Naive thymus-derived CD4-positive, alpha-beta T cell (primary cell): Measurements from ENCODE around the gene TGFBR3. TPM values are rescaled to one million over a fixed set of nuclear protein-coding genes. Genes with fewer than 3 reads are reported as not detected.

ENCODE experiments used
- ATAC-seq: fragments of 150-1000 bp; cut with Tn5 transposase; 2 replicates; pipeline ENCODE4 v1.10.0; 2021; ENCODE audit warnings: mild to moderate bottlenecking, moderate library complexity
- CTCF ChIA-PET: fragments of 350-600 bp; sonication (Branson Sonifier 250); formaldehyde crosslinking; loops from one replicate; lab custom pipeline; 2021; ENCODE audit warnings: antibody characterized with exemption; lab: Charles Lee
- POLR2A ChIA-PET: fragments of 350-600 bp; sonication (Branson Sonifier 250); formaldehyde crosslinking; loops from one replicate; lab custom pipeline; 2021; ENCODE audit warnings: antibody characterized with exemption, inconsistent platforms; lab: Charles Lee
- DNase-seq, 9 donors: peaks; one replicate each; pipeline versions ENCODE4 v3.0.0 to v3.0.0-alpha.2; 2020 to 2022; ENCODE audit warnings: mixed read lengths in 1 of 9
- H3K27ac ChIP-seq: one replicate; pipeline ENCODE4 v1.7.0; 2013; ENCODE audit warnings: mild to moderate bottlenecking, low read depth, low read length, moderate library complexity
- H3K27me3 ChIP-seq, 2 donors: one replicate each; pipeline ENCODE4 v1.7.0; 2013; ENCODE audit warnings: low read length in 2 of 2, mild to moderate bottlenecking in 2 of 2, moderate library complexity in 2 of 2; ENCODE audit not compliant: control insufficient read depth in 2 of 2, insufficient read depth in 2 of 2
- H3K36me3 ChIP-seq, 3 experiments: 1 replicate in 2 of 3; 2 replicates in 1 of 3; pipeline ENCODE4 v1.7.0; 2013; ENCODE audit warnings: low read length in 3 of 3, mild to moderate bottlenecking in 3 of 3, moderate library complexity in 1 of 3; ENCODE audit not compliant: insufficient read depth in 3 of 3, control insufficient read depth in 2 of 3
- H3K4me1 ChIP-seq, 2 donors: one replicate each; pipeline ENCODE4 v1.7.0; 2013; ENCODE audit warnings: low read length in 2 of 2, mild to moderate bottlenecking in 2 of 2, moderate library complexity in 1 of 2; ENCODE audit not compliant: control insufficient read depth in 2 of 2, insufficient read depth in 2 of 2
- H3K4me3 ChIP-seq: 2 replicates; pipeline ENCODE4 v1.7.0; 2013; ENCODE audit warnings: mild to moderate bottlenecking, low read length
- H3K9me3 ChIP-seq, 3 experiments: 1 replicate in 2 of 3; 2 replicates in 1 of 3; pipeline ENCODE4 v1.7.0; 2013; ENCODE audit warnings: low read length in 3 of 3; ENCODE audit not compliant: control insufficient read depth in 2 of 3
- H3K27ac Mint-ChIP-seq, 9 donors: one replicate each; pipeline ENCODE4 v1.8.0; 2020 to 2022; ENCODE audit warnings: mixed read lengths in 9 of 9, mild to moderate bottlenecking in 8 of 9, moderate library complexity in 5 of 9, inconsistent platforms in 2 of 9
- H3K27me3 Mint-ChIP-seq, 5 donors: one replicate each; pipeline ENCODE4 v1.8.0; 2021 to 2022; ENCODE audit warnings: mixed read lengths in 5 of 5, mild to moderate bottlenecking in 1 of 5
- H3K36me3 Mint-ChIP-seq, 5 donors: one replicate each; pipeline ENCODE4 v1.8.0; 2020 to 2022; ENCODE audit warnings: mixed read lengths in 5 of 5, mild to moderate bottlenecking in 3 of 5, inconsistent platforms in 1 of 5
- H3K4me1 Mint-ChIP-seq, 7 donors: one replicate each; pipeline ENCODE4 v1.8.0; 2020 to 2022; ENCODE audit warnings: mixed read lengths in 7 of 7, mild to moderate bottlenecking in 3 of 7, inconsistent platforms in 1 of 7
- H3K4me3 Mint-ChIP-seq, 10 donors: one replicate each; pipeline ENCODE4 v1.8.0; 2020 to 2022; ENCODE audit warnings: mild to moderate bottlenecking in 10 of 10, mixed read lengths in 10 of 10, moderate library complexity in 6 of 10, inconsistent platforms in 2 of 10
- H3K9me3 Mint-ChIP-seq, 11 donors: one replicate each; pipeline ENCODE4 v1.8.0; 2020 to 2022; ENCODE audit warnings: mixed read lengths in 11 of 11, mild to moderate bottlenecking in 4 of 11, inconsistent platforms in 1 of 11, moderate library complexity in 1 of 11
- intact Hi-C, 2 donors: fragments of 100-400 bp; cut with micrococcal nuclease; formaldehyde crosslinking; loops; one replicate each; pipeline ENCODE4 v1.15.1; 2023
- polyA plus RNA-seq, 2 donors: library from polyadenylated mRNA; unstranded; fragments of 300-500 nt; fragmentation: Illumina TruSeq; gene quantifications; one replicate each; pipeline ENCODE4 v1.2.3, GENCODE V29; 2021
- total RNA-seq, 6 experiments: library from RNA in 5 of 6; stranded (reverse) in 5 of 6; gene quantifications; 1 replicate in 5 of 6; 2 replicates in 1 of 6; pipeline ENCODE4 v1.2.3 and lab custom pipeline; 2021 to 2026

Gene TGFBR3
- total and polyA plus RNA-seq, 7 experiments from 2014 or later, result 9.4 to 36.3 (median 11.4) TPM

DNA sequence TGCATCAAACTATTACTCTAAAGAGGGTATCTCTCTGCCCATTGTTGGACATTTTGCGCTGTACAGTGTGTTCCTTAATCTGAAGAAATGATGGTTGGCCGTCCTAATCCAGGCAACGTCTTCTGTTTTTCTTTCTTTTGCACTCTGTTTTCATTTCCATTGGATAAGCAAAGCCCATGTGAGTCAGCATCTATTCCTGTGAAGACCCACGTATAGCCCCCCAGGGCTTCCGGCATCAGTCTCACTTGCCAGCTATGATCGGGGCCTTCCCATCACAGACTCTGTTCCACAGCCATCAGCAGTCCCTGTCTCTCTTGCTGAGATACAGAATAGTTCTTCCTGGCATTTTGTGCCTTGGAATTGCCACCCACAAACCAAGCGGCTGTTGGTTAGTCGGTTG lies 34.0 kb upstream of the TGFBR3 start:
- Histone ChIP-seq H3K27ac (no peak overlapping the region), H3K9me3 (no peaks in the 10 kb centered on the region), H3K4me1 (no peaks in the 10 kb centered on the region), H3K27me3 (no peaks in the 10 kb centered on the region), H3K36me3 (no peaks in the 10 kb centered on the region), H3K4me3 (no peak overlapping the region)
- Mint-ChIP-seq H3K9me3 (peaks cover 0 to 2% (median 0%) of the 10 kb centered on the region in 11 donors), H3K36me3 (peaks cover 0 to 2% (median 0%) of the 10 kb centered on the region in 5 donors), H3K4me1 (peaks cover 0 to 7% (median 0%) of the 10 kb centered on the region in 7 donors), H3K4me3 (no peak overlapping the region), H3K27me3 (peaks cover 0 to 5% (median 0%) of the 10 kb centered on the region in 5 donors), H3K27ac (no peak overlapping the region)
- intact Hi-C loops, result no loop called here
- POLR2A ChIA-PET, result no interaction called here
- CTCF ChIA-PET, result no interaction called here
- DNase-seq (no peak), ATAC-seq (no peak)

DNA sequence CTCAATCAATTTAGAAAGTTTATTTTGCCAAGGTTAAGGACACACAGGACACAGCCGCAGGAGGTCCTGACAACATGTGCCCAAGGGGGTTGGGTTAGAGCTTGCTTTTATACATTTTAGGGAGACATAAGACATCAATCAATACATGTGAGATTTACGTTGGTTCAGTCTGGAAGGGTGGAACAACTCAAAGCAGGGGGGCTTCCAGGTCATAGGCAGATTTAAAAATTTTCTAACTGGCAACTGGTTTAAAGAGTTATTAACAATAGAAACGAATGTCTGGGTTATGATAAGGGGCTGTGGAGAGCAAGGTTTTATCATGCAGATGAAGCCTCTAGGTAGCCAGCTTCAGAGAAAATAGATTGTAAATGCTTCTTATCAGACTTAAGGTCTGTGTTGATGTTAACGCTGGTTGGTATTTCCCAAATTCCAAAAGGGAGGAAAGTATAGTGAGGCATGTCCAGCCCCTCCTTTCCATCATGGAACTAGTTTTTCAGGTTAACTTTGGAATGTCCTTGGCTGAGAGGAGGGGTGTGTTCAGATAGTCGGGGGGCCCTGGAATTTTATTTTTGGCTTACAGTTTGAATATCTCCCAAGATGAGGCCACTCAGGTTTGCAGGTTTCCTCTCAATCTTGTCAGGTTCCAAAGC lies 31.0 kb upstream of the TGFBR3 start:
- intact Hi-C loops, result no loop called here
- Histone ChIP-seq H3K4me3 (no peak overlapping the region), H3K4me1 (no peaks in the 10 kb centered on the region), H3K36me3 (no peaks in the 10 kb centered on the region), H3K27ac (no peak overlapping the region), H3K27me3 (no peaks in the 10 kb centered on the region), H3K9me3 (no peaks in the 10 kb centered on the region)
- DNase-seq (no peak), ATAC-seq (no peak)
- Mint-ChIP-seq H3K9me3 (no peaks in the 10 kb centered on the region), H3K27me3 (peaks cover 0 to 11% (median 0%) of the 10 kb centered on the region in 5 donors), H3K4me1 (peaks cover 0 to 1% (median 0%) of the 10 kb centered on the region in 7 donors), H3K27ac (no peak overlapping the region), H3K36me3 (no peaks in the 10 kb centered on the region), H3K4me3 (no peak overlapping the region)
- CTCF ChIA-PET, result no interaction called here
- POLR2A ChIA-PET, result no interaction called here

DNA sequence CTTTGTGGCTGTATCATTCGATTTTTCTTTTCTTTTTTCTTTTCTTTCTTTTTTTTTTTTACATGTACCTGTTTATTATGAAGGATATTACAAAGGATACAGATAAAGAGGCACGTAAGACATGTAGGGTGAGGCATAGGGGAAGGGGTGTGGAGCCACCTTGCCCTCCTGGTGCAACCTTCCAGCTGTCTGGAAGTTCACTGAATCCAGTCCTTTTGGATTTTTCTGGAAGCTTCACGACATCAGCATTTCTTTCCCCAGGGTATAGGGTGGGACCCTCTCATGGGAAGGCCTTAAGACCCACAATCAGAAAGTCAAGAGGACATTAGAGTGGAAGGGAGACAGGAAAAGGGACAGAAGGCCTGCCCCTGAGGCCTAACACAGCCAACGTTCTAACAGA lies 30.1 kb upstream of the TGFBR3 start:
- Mint-ChIP-seq H3K4me1 (peaks cover 0 to 1% (median 0%) of the 10 kb centered on the region in 7 donors), H3K27ac (no peak overlapping the region), H3K4me3 (no peak overlapping the region), H3K9me3 (no peaks in the 10 kb centered on the region), H3K36me3 (no peaks in the 10 kb centered on the region), H3K27me3 (peaks cover 0 to 11% (median 0%) of the 10 kb centered on the region in 5 donors)
- ChIA-PET POLR2A (no interaction called here), CTCF (no interaction called here)
- H3K4me3 ChIP-seq, result no peak overlapping the region
- intact Hi-C loops, result no loop called here
- H3K9me3 ChIP-seq, result no peaks in the 10 kb centered on the region
- DNase-seq (no peak), ATAC-seq (no peak)
- H3K27me3 ChIP-seq, result no peaks in the 10 kb centered on the region
- no peak overlapping the region for H3K27ac ChIP-seq
- H3K36me3 ChIP-seq, result no peaks in the 10 kb centered on the region
- H3K4me1 ChIP-seq, result no peaks in the 10 kb centered on the region

DNA sequence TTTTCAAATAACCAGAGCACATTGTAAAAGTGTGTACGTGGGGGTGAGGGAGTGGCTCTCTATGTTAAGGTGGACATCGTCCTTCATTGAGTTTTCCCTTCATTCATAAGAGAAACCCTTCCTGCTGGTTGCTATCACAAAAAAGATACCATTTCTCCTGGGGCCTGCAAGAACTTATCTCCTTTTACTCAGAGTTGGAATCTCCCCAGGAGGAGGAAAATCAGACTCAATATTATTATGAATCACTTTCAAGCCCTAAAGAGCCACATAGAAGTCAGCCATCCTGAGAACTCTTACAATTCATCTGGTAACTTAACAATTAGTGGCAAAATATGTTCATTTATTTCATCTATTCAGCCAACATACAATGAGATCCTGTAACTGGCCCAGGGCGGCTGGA lies 27.1 kb upstream of the TGFBR3 start:
- no peak overlapping the region for H3K4me3 Mint-ChIP-seq
- H3K4me1 ChIP-seq, result no peaks in the 10 kb centered on the region
- H3K36me3 Mint-ChIP-seq, result no peaks in the 10 kb centered on the region
- DNase-seq, result no peak
- no peaks in the 10 kb centered on the region for H3K9me3 ChIP-seq
- peaks cover 0 to 1% (median 0%) of the 10 kb centered on the region in 7 donors for H3K4me1 Mint-ChIP-seq
- peaks cover 0 to 1% (median 0%) of the 10 kb centered on the region in 11 donors for H3K9me3 Mint-ChIP-seq
- H3K27ac Mint-ChIP-seq, result no peak overlapping the region
- peaks cover 0 to 16% (median 0%) of the 10 kb centered on the region in 5 donors for H3K27me3 Mint-ChIP-seq
- ATAC-seq, result no peak
- CTCF ChIA-PET, result no interaction called here
- H3K4me3 ChIP-seq, result no peak overlapping the region
- no peaks in the 10 kb centered on the region for H3K27me3 ChIP-seq
- intact Hi-C loops, result no loop called here
- H3K27ac ChIP-seq, result no peak overlapping the region
- POLR2A ChIA-PET, result no interaction called here
- no peaks in the 10 kb centered on the region for H3K36me3 ChIP-seq

DNA sequence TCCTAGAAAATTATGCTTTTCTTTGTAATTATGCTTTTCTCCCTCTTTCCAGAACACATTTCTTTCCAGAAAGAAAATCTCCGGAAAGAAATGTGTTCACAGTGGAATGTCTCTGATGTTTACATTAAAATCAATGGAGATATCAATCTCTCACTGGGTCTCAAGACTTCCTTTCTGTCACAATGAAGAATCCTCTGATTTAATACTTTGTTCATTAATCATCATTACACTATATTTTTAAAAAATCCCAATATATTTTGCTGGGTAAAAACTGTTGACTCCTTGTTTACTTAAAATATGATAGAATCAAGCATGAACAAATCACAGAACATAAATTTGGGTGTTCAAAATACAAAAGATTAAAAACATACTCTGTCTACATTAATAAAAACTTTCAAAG lies 26.3 kb upstream of the TGFBR3 start:
- H3K4me3 Mint-ChIP-seq, result no peak overlapping the region
- peaks cover 0 to 16% (median 0%) of the 10 kb centered on the region in 5 donors for H3K27me3 Mint-ChIP-seq
- no peaks in the 10 kb centered on the region for H3K36me3 ChIP-seq
- H3K27ac Mint-ChIP-seq, result no peak overlapping the region
- H3K36me3 Mint-ChIP-seq, result no peaks in the 10 kb centered on the region
- H3K4me1 Mint-ChIP-seq, result peaks cover 0 to 1% (median 0%) of the 10 kb centered on the region in 7 donors
- no peak overlapping the region for H3K4me3 ChIP-seq
- ChIA-PET CTCF (no interaction called here), POLR2A (no interaction called here)
- DNase-seq (no peak), ATAC-seq (no peak)
- no peak overlapping the region for H3K27ac ChIP-seq
- H3K9me3 Mint-ChIP-seq, result peaks cover 0 to 1% (median 0%) of the 10 kb centered on the region in 11 donors
- no peaks in the 10 kb centered on the region for H3K27me3 ChIP-seq
- no peaks in the 10 kb centered on the region for H3K4me1 ChIP-seq
- H3K9me3 ChIP-seq, result no peaks in the 10 kb centered on the region
- intact Hi-C loops, result no loop called here

- Histone ChIP-seq H3K27ac (no peak overlapping the region), H3K9me3 (no peaks in the 10 kb centered on the region), H3K4me3 (no peak overlapping the region), H3K4me1 (no peaks in the 10 kb centered on the region), H3K36me3 (no peaks in the 10 kb centered on the region), H3K27me3 (no peaks in the 10 kb centered on the region)
- ATAC-seq, result no peak
- DNase-seq, result no peak
- peaks cover 0 to 22% (median 0%) of the 10 kb centered on the region in 5 donors for H3K27me3 Mint-ChIP-seq
- ChIA-PET CTCF (interaction anchor here (0.5 kb wide), 2 partner anchors 112 to 1436 kb away, joined by 3 to 4 read pairs; no protein-coding TSS in a partner anchor), POLR2A (interaction anchor here (1.7 kb wide), 1 partner anchor 17 kb away, joined by 4 read pairs; no protein-coding TSS in a partner anchor)
- no peak overlapping the region for H3K4me3 Mint-ChIP-seq
- no peak overlapping the region for H3K27ac Mint-ChIP-seq
- H3K9me3 Mint-ChIP-seq, result no peaks in the 10 kb centered on the region
- no peaks in the 10 kb centered on the region for H3K36me3 Mint-ChIP-seq
- intact Hi-C loops, result no loop called here
- H3K4me1 Mint-ChIP-seq, result peaks cover 0 to 4% (median 3%) of the 10 kb centered on the region in 7 donors
Observed at GRCh38 chr1:91901231-91901630, 15.3 kb upstream of the TGFBR3 start.

DNA sequence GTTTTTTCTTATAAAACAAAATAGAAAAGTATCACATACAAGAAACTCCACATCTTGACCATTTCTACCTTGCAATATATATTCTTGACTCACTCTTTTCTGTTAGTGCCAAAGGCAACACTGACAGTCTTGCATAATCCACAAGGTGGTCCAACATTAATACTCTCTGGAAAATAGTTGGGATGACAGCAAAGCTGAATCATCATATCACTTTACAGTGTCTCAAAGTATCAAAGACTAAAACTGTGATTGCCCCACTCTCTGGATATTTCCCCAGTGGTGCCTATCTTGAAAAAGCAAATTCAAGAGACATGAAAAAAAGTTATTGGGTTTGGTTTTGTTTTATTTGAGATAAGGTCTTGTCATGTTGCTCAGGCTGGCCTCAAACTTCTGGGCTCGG lies 14.6 kb upstream of the TGFBR3 start:
- peaks cover 0 to 25% (median 0%) of the 10 kb centered on the region in 5 donors for H3K27me3 Mint-ChIP-seq
- CTCF ChIA-PET, result interaction anchor here (0.9 kb wide), 1 partner anchor 388 kb away, joined by 3 read pairs; no protein-coding TSS in a partner anchor

More for the DNA sequence above, 14.6 kb upstream of the TGFBR3 start:
- Histone ChIP-seq H3K36me3 (no peaks in the 10 kb centered on the region), H3K4me3 (no peak overlapping the region), H3K27ac (no peak overlapping the region), H3K27me3 (no peaks in the 10 kb centered on the region), H3K4me1 (no peaks in the 10 kb centered on the region), H3K9me3 (no peaks in the 10 kb centered on the region)
- intact Hi-C loops, result no loop called here
- Mint-ChIP-seq H3K4me1 (peaks cover 0 to 11% (median 10%) of the 10 kb centered on the region in 7 donors), H3K9me3 (peaks cover 0 to 5% (median 0%) of the 10 kb centered on the region in 11 donors), H3K4me3 (no peak overlapping the region), H3K27ac (no peak overlapping the region), H3K36me3 (peaks cover 0 to 4% (median 0%) of the 10 kb centered on the region in 5 donors)
- no peak for DNase-seq
- POLR2A ChIA-PET, result interaction anchor here (1.7 kb wide), 1 partner anchor 17 kb away, joined by 4 read pairs; no protein-coding TSS in a partner anchor
- no peak for ATAC-seq
